IPS DF 4.7 (cell line): ENCODE results near the gene AQP12A.

Experiments
- DNase-seq: peaks from one replicate; pipeline ENCODE4 v3.0.0-alpha.2; 2013; ENCODE audit warnings: low spot score; ENCODE audit errors: extremely low read depth

Gene AQP12A

DNA sequence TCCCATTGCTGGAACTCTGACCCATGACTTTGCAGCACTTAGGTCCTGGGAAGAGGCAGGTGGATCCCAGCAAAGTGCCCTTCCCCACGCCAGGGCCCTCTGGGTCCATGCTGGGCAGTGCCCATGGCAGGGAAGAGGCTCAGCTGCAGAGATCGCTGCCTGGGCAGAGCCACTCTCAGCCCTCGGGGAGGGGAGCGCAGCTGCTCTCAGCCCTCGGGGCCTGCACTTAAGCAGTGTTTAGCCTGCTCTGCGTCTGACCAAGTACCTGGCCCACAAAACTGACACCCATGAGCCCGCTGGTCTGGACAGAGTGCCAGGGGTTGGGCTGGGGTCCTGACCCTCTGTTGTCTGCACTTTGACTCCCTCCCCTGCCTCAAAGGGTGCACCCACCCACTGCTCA is 46.3 kb downstream of the AQP12A start:
- no peak for DNase-seq

DNA sequence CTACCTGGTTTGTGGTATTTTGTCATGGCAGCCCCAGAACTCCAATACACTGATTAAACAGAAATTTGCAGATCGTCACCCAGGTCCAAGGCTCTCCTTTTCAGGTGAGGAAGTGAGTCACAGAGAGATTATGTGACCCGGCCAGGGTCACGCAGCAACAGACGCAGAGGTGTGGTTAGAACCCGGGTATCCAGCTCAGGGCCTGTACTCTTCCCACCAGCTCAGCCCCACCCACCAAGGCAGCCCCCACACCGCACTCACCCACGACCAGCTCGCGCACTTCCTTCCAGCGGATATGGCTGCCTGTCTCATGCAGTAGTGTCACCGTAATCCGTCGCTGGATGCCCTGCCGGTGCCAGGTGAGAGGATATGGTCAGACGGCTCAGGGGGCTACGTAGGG is 48.1 kb downstream of the AQP12A start:
- DNase-seq, result no peak

DNA sequence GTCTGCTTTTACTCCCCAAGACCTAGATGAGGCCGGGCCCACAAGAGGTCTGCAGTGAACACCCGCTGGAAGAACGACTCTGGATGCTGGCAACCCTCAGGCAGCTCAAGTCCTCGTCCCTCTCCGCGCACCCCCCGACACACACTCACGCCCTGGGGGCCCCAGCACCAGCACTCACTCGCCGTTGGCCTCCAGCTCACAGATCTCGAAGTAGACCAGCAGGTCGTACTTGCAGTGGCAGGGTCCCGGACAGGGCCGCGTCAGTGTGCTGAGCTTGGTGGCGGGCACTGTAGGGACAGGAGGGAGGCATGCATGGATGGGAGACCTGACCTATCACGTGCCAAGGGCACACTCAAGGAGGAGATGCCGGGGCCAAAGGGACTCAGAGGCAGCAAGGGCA is 49.4 kb downstream of the AQP12A start:
- DNase-seq, result no peak

DNA sequence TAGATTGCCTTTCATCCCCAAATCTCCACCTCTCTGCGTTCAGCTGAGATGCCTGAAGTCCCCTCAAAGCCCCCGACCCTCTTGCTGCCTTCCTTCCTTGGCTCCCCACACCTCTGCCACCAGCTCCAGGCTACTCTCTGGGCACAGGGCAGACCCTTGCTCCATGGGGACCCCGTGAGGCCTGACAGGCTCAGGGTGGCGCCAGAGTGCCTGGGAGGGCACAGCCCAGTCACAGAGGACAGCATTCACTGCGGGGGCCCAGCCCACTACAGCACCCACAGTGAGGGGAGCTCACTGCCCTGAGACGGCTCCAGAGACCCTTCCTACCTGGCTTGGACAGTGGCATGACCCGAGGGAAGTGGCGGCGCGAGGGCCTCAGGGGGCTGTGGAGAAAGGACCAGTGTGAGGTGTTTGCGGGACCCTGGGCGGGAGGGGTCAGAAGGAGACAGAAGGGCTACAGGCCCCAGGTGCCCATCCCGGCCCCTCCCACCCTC is 51.0 kb downstream of the AQP12A start:
- no peak for DNase-seq

DNA sequence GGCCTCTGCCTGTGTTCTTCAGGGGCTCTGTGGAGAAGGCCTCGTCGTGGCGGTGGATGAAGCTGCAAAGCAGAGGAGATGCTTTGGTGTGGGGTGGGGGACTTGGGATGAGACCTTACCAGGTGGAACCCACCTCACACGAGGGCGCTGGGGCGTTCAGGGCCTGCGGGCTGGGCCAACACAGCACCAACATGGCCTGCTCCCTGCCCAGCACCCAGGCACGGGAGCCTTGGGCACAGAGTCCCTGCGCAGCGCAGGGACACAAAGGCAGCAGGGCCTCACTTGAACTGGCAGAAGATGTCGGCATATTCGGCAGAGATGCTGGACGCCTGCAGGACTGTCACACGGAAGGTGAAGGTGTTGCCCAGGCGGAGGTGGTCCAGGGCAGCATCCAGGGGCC is 53.8 kb downstream of the AQP12A start:
- no peak for DNase-seq

DNA sequence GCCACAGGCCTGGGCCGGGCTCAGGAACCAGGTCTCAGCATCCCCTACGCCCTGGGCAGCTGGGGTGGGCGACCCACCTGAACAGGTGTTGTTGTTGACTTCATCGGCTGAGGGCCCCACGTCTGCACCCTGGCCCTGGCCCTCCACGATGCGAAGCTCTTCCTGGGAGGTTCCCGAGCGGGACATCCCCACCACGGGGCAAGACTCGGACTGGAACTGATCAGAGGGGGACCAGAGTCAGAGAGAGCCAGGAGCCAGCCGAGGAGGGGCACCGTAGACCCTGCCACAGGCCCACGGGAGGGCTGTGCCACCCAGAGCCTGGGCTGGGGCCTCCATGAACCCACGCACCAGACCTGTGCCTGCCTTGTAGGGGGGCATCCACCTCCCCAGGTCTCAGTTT is 54.3 kb downstream of the AQP12A start:
- no peak for DNase-seq

DNA sequence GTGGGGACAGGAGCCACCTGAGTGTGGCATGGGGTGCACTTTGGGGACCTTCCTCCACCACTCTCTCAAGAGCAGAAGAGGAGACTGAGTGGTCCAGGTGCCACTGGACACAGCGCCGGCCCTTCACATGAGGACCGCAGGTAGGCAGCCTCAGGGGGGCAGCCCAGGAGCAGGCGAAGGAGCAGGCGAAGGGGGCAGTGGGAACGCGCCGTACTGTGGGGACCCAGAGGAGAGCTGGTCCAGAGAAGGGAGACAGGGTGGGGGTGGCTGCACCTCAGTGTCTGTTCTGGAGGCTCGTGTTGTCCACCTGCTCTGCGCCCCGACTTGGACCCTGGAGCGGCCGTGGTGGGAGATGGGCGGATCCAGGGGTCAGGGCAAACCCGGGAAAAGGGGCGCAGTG is 55.0 kb downstream of the AQP12A start:
- no peak for DNase-seq

DNA sequence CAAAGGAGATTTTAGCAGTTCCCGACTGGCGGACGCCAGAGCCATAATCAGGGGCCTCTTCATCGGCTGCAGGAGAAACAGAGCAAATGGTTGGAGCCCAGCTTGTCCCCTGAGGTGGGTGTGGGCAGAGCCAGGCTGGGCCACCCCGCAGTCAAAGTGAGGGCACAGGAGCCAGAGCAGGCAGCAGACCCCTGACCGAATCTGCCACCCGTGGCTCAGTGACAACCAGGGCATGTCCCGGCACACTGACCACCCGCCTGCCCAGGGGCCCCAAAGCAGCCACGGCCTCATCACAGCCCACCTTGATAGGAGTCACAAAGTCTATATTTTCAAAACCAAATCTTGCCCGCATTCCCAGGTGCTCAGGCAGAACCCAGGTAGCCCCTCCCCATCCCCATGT is 55.6 kb downstream of the AQP12A start:
- DNase-seq, result no peak
